Amniotic stem cell (primary cell): Measurements from ENCODE around the gene IL1RN.
A peak's percentile ranks its signal among the peaks of the same experiment; 100 is the strongest.

Source experiments
- DNase-seq: peaks from one replicate; lab custom pipeline; 2025; lab: John Stamatoyannopoulos, UW

The IL1RN gene

DNA sequence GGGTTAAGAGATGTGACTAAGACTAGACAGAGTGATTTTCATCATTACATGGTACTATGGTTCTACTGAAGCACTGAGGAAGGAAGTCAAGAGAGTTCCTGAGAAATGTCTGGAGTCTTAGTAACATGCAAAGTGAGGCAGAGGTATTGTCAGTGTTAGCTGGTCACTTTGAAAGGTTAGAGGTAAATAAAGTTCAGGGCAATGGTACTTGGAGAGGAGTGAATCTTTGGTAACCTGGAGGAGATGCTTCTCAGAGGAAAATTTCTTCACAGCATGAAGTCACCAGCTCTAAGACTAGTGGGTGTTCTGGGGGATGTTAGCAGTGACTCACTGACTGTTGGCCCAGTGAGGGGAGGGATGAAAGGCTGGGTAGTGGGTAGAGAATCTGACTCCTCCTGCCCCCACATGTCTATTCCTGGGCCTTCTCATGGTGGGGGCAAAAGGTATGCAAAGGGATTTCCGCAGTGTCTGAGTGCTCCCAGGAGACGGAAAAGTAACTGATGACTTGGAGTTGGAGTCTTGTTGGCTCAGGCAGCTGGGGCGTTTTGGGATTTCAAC, 23.3 kb upstream of the IL1RN start:
- no peak for DNase-seq

DNA sequence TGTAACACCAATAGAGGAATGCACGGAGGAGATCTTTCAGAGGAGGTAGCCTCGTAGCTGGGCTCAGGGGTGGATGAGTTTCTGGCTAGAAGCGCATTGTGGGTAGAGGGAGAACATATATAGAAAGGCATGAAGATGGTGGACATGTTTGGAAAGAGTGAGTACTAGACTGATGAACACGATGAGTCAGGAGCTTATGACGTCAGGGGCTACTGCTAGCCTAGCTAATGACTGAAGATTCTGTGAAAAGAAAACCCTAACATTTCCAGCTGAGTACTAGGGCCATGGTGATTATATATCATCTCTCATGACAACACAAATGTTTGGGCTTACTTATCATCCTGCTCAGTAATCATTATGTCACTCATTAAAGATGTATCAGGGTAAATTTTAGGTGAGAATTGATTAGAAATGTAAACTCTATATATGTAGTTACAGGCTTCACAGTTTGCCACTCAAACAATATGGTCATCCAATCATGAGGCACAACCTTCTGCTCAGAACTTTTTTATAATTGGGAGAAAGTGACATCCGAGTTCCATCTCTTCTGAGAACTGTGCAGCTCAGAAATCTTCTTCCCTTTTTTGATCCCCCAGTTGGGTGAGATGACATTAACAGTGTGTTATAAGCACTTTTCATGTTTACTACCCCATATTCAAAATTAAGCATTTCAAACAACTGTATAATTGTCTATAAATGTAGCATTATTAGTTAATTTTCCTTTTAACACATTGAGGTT, 22.2 kb upstream of the IL1RN start:
- DNase-seq: no peak

GRCh38 chr2:113111121-113111520, 16.3 kb upstream of the IL1RN start:
- DNase-seq: no peak

GRCh38 chr2:113111823-113112287, 15.5 kb upstream of the IL1RN start:
- DNase-seq: no peak

DNA sequence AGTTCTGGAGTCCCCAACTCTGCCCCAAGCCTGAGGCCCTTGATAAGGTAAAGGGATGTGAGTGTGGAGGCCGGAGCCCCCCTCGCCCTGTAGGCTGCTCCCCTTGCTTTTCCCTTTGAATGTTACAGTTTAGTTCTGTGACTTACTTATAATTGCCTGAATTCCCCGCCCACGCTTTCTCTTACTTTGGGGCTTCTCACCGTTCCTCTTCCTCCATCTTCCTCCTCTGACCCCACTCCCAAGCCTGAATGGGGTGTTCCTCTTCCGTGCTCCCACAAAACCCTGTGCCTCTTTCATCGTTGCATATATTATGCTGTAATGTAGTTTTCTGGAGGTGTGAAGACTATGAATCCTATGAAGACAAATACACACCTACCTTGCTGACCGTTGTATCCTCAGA, 15.0 kb upstream of the IL1RN start:
- DNase-seq: no peak

- DNase-seq: no peak
Measured at GRCh38 chr2:113112871-113113270, 14.5 kb upstream of the IL1RN start.

GRCh38 chr2:113113807-113114206, 13.6 kb upstream of the IL1RN start:
- no peak for DNase-seq

GRCh38 chr2:113114224-113114945, 13.0 kb upstream of the IL1RN start:
- DNase-seq: no peak

- no peak for DNase-seq
Measured at GRCh38 chr2:113114996-113115395, 12.4 kb upstream of the IL1RN start.

- DNase-seq: no peak
Measured at GRCh38 chr2:113116100-113116958, 11.1 kb upstream of the IL1RN start.

- peak; percentile 68 for DNase-seq
Measured at GRCh38 chr2:113117541-113118262, 9.7 kb upstream of the IL1RN start.

- no peak for DNase-seq
Measured at GRCh38 chr2:113118263-113118657, 9.1 kb upstream of the IL1RN start.

DNA sequence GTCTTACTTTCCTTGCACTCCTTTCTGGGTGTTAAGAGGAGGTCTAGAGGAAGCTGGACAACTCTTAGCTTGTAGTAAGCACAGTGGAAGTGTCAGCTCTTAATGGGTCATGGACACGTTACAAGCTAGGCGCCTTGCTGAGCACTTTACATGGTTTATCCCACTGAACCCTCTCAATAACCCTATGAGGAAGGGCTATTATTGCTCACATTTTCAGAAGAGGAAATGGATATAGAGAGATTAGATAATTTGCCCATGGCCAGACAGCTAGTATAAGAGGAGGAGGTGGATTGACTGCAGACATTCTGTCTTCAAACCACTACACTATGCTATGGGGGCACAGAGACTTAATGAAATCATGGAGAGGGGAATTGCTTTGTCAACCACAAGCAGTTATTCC, 8.3 kb upstream of the IL1RN start:
- DNase-seq: no peak

DNA sequence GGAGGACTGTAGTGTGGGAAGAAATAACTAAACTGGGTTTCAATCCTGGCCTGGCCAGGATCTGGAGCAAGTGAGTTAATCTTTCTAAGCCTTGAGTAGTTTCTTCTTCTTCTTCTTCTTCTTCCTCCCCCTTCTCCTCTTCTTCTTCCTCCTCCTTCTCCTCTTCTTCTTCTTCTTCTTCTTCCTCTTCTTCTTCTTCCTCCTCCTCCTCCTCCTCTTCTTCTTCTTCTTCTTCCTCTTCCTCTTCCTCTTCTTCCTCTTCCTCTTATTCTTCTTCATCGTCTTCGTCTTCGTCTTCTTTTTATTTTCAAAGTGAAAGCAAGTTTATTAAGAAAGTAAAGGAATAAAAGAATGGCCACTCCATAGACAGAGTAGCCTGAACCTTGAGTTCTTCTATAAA, 6.5 kb upstream of the IL1RN start:
- no peak for DNase-seq

DNA sequence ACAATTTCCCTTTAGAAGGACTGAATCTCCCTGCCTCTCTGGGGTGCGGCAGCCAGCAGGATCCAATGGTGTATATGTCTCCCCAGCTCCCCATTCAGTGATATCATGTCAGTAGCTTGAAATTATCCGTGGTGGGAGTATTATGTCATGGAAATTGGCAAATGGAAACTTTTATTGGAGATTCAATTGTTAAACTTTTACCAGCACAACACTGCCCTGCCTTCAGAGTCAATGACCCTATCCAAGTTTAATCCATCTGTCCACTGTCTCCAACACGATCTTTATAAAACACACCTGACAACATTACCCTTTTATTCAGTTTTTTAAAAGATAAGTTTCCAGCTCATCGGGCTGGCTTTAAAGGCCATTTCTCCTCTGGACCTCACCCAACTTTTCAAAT, 5.0 kb upstream of the IL1RN start:
- DNase-seq: no peak

- no peak for DNase-seq
Measured at GRCh38 chr2:113123726-113124125, 3.7 kb upstream of the IL1RN start.

GRCh38 chr2:113124181-113124961, 3.0 kb upstream of the IL1RN start:
- DNase-seq: no peak

DNA sequence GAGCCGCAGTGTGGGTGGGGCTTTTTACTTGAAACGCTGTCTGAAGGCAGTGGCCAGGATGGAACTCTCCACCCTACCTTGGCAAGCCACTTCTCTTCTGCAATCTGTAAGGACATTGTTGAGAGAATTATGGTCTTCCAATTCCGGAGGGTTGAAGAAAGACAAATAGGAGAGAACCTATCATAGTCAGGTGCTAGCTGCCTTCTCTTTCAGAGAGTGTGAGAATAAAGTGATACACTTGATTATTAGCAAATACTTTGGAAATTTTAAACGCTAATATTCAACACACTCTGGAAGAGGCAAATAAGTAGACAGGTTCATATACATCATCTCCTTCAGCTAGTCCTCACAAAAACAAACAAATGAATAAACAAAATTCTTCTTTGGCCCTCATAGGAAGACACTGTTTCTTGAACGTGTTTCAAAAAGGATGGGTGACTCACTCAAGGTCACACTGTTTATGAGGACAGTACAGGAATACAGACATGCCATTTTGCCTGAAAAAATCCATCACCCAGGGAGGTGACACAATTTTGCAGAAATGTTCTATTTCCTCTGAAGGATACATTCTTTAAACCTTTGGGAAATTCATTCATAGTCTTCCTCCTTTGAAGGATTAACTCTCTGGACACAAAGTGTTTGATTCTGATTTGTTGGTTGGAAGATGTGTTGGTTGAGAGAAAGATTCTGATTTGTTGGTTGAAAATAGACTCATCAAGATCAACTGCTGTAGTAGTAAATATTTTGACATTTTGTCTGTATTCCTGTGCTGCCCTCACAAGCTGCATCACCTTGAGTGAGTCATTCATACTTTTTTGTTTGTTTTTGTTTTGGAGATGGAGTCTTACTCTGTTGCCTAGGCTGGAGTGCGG, 2.2 kb upstream of the IL1RN start:
- no peak for DNase-seq

DNA sequence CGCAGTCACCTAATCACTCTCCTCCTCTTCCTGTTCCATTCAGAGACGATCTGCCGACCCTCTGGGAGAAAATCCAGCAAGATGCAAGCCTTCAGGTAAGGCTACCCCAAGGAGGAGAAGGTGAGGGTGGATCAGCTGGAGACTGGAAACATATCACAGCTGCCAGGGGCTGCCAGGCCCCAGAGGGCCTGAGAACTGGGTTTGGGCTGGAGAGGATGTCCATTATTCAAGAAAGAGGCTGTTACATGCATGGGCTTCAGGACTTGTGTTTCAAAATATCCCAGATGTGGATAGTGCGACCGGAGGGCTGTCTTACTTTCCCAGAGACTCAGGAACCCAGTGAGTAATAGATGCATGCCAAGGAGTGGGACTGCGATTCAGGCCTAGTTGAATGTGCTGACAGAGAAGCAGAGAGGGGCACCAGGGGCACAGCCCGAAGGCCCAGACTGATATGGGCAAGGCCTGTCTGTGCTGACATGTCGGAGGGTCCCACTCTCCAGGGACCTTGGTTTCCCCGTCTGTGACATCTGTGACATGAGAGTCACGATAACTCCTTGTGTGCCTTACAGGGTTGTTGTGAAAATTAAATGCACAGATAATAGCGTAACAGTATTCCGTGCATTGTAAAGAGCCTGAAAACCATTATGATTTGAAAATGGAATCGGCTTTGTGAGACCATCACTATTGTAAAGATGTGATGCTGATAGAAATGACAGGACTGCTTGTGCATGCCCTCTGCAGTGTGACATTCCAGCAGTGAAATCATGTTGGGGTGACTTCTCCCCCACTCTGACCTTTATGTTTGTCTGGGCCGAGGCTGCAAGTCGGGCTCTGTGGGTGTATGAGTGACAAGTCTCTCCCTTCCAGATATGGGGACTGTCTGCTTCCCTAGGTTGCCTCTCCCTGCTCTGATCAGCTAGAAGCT, 510 bp downstream of the IL1RN start:
- DNase-seq: no peak
